ENCODE measurements around the gene GIPC3. TPM values are rescaled to one million over a fixed set of nuclear protein-coding genes. Genes with fewer than 3 reads are reported as not detected.

The GIPC3 gene
- total RNA-seq, 2 experiments from 2014 or later: 1.1 TPM

- H3K36me3 ChIP-seq (ENCODE audit: insufficient read depth, low read length): peaks cover 45% of the 10 kb centered on the region
Observed at GRCh38 chr19:3547767-3548282, 37.5 kb upstream of the GIPC3 start.

DNA sequence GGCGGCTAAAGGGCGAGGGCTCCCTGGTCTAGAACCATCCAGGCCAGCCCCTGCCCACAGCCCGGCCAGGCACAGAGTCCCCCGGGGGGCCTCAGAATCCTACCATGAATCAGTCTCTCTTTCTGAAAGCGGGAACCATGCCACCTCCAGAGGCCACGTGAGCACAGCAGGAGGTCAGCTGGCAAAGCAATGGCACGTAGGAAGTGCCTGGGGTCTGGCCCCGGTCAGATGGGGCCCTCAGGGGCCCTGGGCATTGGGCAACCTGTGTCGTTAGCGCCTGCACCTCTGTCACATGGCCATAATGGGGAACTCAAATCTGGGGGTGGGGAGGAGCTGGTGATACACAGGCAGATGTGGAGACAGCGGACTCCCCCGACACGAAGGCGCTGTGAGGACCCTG, 36.7 kb upstream of the GIPC3 start:
- Histone ChIP-seq H3K36me3 (ENCODE audit: insufficient read depth, low read length) (peaks cover 41% of the 10 kb centered on the region), H3K4me3 (ENCODE audit: low read length) (no peak overlapping the region), H3K27ac (ENCODE audit: low read depth in 1 of 2, low read length in 2 of 2) (no peak overlapping the region), H3K27me3 (ENCODE audit: control insufficient read depth in 1 of 2, insufficient read depth in 2 of 2, low read length in 2 of 2) (no peaks in the 10 kb centered on the region), H3K9me3 (ENCODE audit: control insufficient read depth in 1 of 2, insufficient read depth in 1 of 2, low read length in 2 of 2) (no peaks in the 10 kb centered on the region), H3K4me1 (ENCODE audit: insufficient read depth, low read length) (peaks cover 41% of the 10 kb centered on the region)
- ATAC-seq (ENCODE audit: poor library complexity) (no peak), DNase-seq (peak in 2 of 14 experiments; percentile 56 to 64)
- Mint-ChIP-seq H3K4me1 (ENCODE audit: low read depth) (peaks cover 20% of the 10 kb centered on the region), H3K4me3 (no peak overlapping the region), H3K9me3 (no peaks in the 10 kb centered on the region), H3K27me3 (no peaks in the 10 kb centered on the region), H3K27ac (peak overlapping the region; percentile 36), H3K36me3 (ENCODE audit: low read depth) (peaks cover 29% of the 10 kb centered on the region)
- ChIA-PET CTCF (no interaction called here), POLR2A (interaction anchor here (1.3 kb wide), 1 partner anchor 8 kb away, joined by 3 read pairs; no protein-coding TSS in a partner anchor)
- TF ChIP-seq CTCF (IDR thresholded peaks at IDR 0.05): no peak
- intact Hi-C loops (cut with DNase I, micrococcal nuclease): loop anchor here (5.0 kb wide), 2 partner anchors 39 to 41 kb away; partner anchors contain the start of genes FZR1 (in 1 of the 2) and GIPC3 (in 1 of the 2)

More at GRCh38 chr19:3547767-3548282, 37.5 kb upstream of the GIPC3 start:
- no peaks in the 10 kb centered on the region for H3K27me3 Mint-ChIP-seq
- H3K4me1 ChIP-seq (ENCODE audit: insufficient read depth, low read length): peaks cover 34% of the 10 kb centered on the region
- peaks cover 20% of the 10 kb centered on the region for H3K4me1 Mint-ChIP-seq (ENCODE audit: low read depth)
- peak in 1 of 14 experiments; percentile 35 for DNase-seq
- intact Hi-C loops (cut with DNase I, micrococcal nuclease): loop anchor here (5.0 kb wide), 2 partner anchors 39 to 41 kb away; partner anchors contain the start of genes FZR1 (in 1 of the 2) and GIPC3 (in 1 of the 2)
- no peak overlapping the region for H3K4me3 Mint-ChIP-seq
- H3K36me3 Mint-ChIP-seq (ENCODE audit: low read depth): peaks cover 29% of the 10 kb centered on the region
- ATAC-seq (ENCODE audit: poor library complexity): no peak
- H3K4me3 ChIP-seq (ENCODE audit: low read length): no peak overlapping the region
- H3K27ac ChIP-seq (ENCODE audit: low read depth in 1 of 2, low read length in 2 of 2): no peak overlapping the region
- no peak overlapping the region for H3K27ac Mint-ChIP-seq
- ChIA-PET POLR2A (interaction anchor here (0.7 to 1.3 kb wide), 2 partner anchors 9 to 10 kb away, joined by 3 read pairs; no protein-coding TSS in a partner anchor), CTCF (interaction anchor here (1.0 to 1.1 kb wide), 2 partner anchors 9 to 26 kb away, joined by 3 read pairs; no protein-coding TSS in a partner anchor)
- H3K9me3 ChIP-seq (ENCODE audit: control insufficient read depth in 1 of 2, insufficient read depth in 1 of 2, low read length in 2 of 2): no peaks in the 10 kb centered on the region
- peak; percentile 4 for TF ChIP-seq CTCF (IDR thresholded peaks at IDR 0.05)
- no peaks in the 10 kb centered on the region for H3K27me3 ChIP-seq (ENCODE audit: control insufficient read depth in 1 of 2, insufficient read depth in 2 of 2, low read length in 2 of 2)
- H3K9me3 Mint-ChIP-seq: no peaks in the 10 kb centered on the region

- CTCF ChIA-PET: no interaction called here
- Histone ChIP-seq H3K27me3 (ENCODE audit: control insufficient read depth in 1 of 2, insufficient read depth in 2 of 2, low read length in 2 of 2) (no peaks in the 10 kb centered on the region), H3K4me1 (ENCODE audit: insufficient read depth, low read length) (peaks cover 50% of the 10 kb centered on the region), H3K4me3 (ENCODE audit: low read length) (no peak overlapping the region), H3K27ac (ENCODE audit: low read depth in 1 of 2, low read length in 2 of 2) (no peak overlapping the region), H3K9me3 (ENCODE audit: control insufficient read depth in 1 of 2, insufficient read depth in 1 of 2, low read length in 2 of 2) (no peaks in the 10 kb centered on the region), H3K36me3 (ENCODE audit: insufficient read depth, low read length) (peaks cover 37% of the 10 kb centered on the region)
- Mint-ChIP-seq H3K36me3 (ENCODE audit: low read depth) (peaks cover 34% of the 10 kb centered on the region), H3K4me3 (no peak overlapping the region), H3K27me3 (no peaks in the 10 kb centered on the region), H3K27ac (peak overlapping the region; percentile 39), H3K4me1 (ENCODE audit: low read depth) (peaks cover 29% of the 10 kb centered on the region), H3K9me3 (no peaks in the 10 kb centered on the region)
- no peak for DNase-seq
- intact Hi-C loops (cut with DNase I, micrococcal nuclease): loop anchor here (5.0 kb wide), 2 partner anchors 37 to 43 kb away; partner anchors contain the start of genes FZR1 (in 1 of the 2) and GIPC3 (in 1 of the 2)
- POLR2A ChIA-PET: no interaction called here
- TF ChIP-seq CTCF (IDR thresholded peaks at IDR 0.05): no peak
- ATAC-seq (ENCODE audit: poor library complexity): no peak
Observed at GRCh38 chr19:3549816-3550215, 35.5 kb upstream of the GIPC3 start.

Data from CD4-positive, alpha-beta T cell (primary cell).